Hepatocyte (in vitro differentiated cells): ENCODE data around the gene FANCM. TPM values are rescaled to one million over a fixed set of nuclear protein-coding genes. Genes with fewer than 3 reads are reported as not detected.

ENCODE experiments used
- DNase-seq: peaks from one replicate; pipeline ENCODE4 v3.0.0-alpha.2; 2016; ENCODE audit warnings: low spot score
- H2AFZ ChIP-seq: fragments of 200-600 bp; sonication (generic); 2 replicates; pipeline ENCODE4 v1.6.0; 2016; ENCODE audit warnings: antibody characterized with exemption, mild to moderate bottlenecking
- H3K27ac ChIP-seq: fragments of 200-600 bp; sonication (generic); 2 replicates; pipeline ENCODE4 v1.5.1; 2016; ENCODE audit warnings: mild to moderate bottlenecking
- H3K27me3 ChIP-seq: fragments of 200-600 bp; sonication (generic); 2 replicates; pipeline ENCODE4 v1.6.1; 2016
- H3K36me3 ChIP-seq: fragments of 200-600 bp; sonication (generic); replicated peaks from 2 replicates; pipeline ENCODE4 v1.5.1; 2016; ENCODE audit warnings: low read depth; ENCODE audit not compliant: insufficient read depth
- H3K4me1 ChIP-seq: fragments of 200-600 bp; sonication (generic); 2 replicates; pipeline ENCODE4 v1.5.1; 2016; ENCODE audit warnings: mild to moderate bottlenecking, moderate library complexity; ENCODE audit not compliant: insufficient read depth
- H3K4me2 ChIP-seq: fragments of 200-600 bp; sonication (generic); 2 replicates; pipeline ENCODE4 v1.6.0; 2016
- H3K4me3 ChIP-seq: fragments of 200-600 bp; sonication (generic); 2 replicates; pipeline ENCODE4 v1.5.1; 2016; ENCODE audit warnings: mild to moderate bottlenecking
- H3K79me2 ChIP-seq: fragments of 200-600 bp; sonication (generic); 2 replicates; pipeline ENCODE4 v1.6.0; 2017; ENCODE audit warnings: mild to moderate bottlenecking
- H3K9me2 ChIP-seq: fragments of 200-600 bp; sonication (generic); replicated peaks from 2 replicates; pipeline ENCODE4 v1.6.0; 2017; ENCODE audit warnings: mild to moderate bottlenecking; ENCODE audit not compliant: insufficient read depth
- H3K9me3 ChIP-seq: fragments of 200-600 bp; sonication (generic); 2 replicates; pipeline ENCODE4 v1.5.1; 2016; ENCODE audit warnings: low read depth, mild to moderate bottlenecking
- H4K20me1 ChIP-seq: fragments of 200-600 bp; sonication (generic); 2 replicates; pipeline ENCODE4 v1.6.0; 2016; ENCODE audit warnings: mild to moderate bottlenecking; ENCODE audit not compliant: insufficient read depth, poor library complexity, severe bottlenecking
- CTCF ChIP-seq: fragments of 200-600 bp; sonication (generic); IDR thresholded peaks from 2 replicates; pipeline ENCODE4 v1.5.1; 2016; ENCODE audit warnings: antibody characterized with exemption, mild to moderate bottlenecking; ENCODE audit not compliant: poor library complexity
- EZH2 ChIP-seq: fragments of 200-600 bp; sonication (generic); IDR thresholded peaks from 2 replicates; pipeline ENCODE4 v1.6.1; 2016; ENCODE audit warnings: antibody characterized with exemption, mild to moderate bottlenecking, borderline replicate concordance
- EZH2phosphoT487 ChIP-seq: fragments of 200-600 bp; sonication (generic); IDR thresholded peaks from one replicate; pipeline ENCODE4 v1.6.1; 2018; ENCODE audit warnings: antibody characterized with exemption, mild to moderate bottlenecking, low read depth, moderate library complexity; ENCODE audit not compliant: unreplicated experiment, severe bottlenecking
- WGBS: methylation state at CpG from one replicate; pipeline ENCODE4 v1.1.6; 2016; ENCODE audit warnings: low lambda C conversion rate; ENCODE audit errors: missing lambda C conversion rate; 5-methylcytosine and 5-hydroxymethylcytosine counted together
- polyA plus RNA-seq: library from polyadenylated mRNA; unstranded; fragments of >200 nt; fragmentation: Nextera tagmentation; extraction: Ambion mirVana; gene quantifications from 2 replicates; pipeline ENCODE4 v1.2.1, GENCODE V29; 2016
- total RNA-seq: library from RNA; depleted of rRNA; stranded (reverse); fragments of >200 nt; gene quantifications from 2 replicates; pipeline ENCODE4 v1.2.3, GENCODE V29; 2014

FANCM gene
- total and polyA plus RNA-seq, 2 experiments from 2014 or later: 3.2 to 4.8 TPM

GRCh38 chr14:45222485-45223262, 86.9 kb downstream of the FANCM start:
- H3K4me2 ChIP-seq: no peak overlapping the region
- H3K4me1 ChIP-seq: no peaks in the 10 kb centered on the region
- WGBS: 86% methylated on average over 3 of the region's 3 CpGs
- H3K9me3 ChIP-seq: no peaks in the 10 kb centered on the region
- H3K36me3 ChIP-seq: no peaks in the 10 kb centered on the region
- no peak overlapping the region for H3K27ac ChIP-seq
- TF ChIP-seq EZH2 (no peak), CTCF (no peak), EZH2phosphoT487 (no peak)
- H3K27me3 ChIP-seq: no peaks in the 10 kb centered on the region
- H3K9me2 ChIP-seq: no peaks in the 10 kb centered on the region
- no peak for DNase-seq
- no peaks in the 10 kb centered on the region for H4K20me1 ChIP-seq
- H3K4me3 ChIP-seq: no peak overlapping the region
- H2AFZ ChIP-seq: no peak overlapping the region
- no peaks in the 10 kb centered on the region for H3K79me2 ChIP-seq

GRCh38 chr14:45227566-45227965, 91.8 kb downstream of the FANCM start:
- 93% methylated on average over 4 of the region's 4 CpGs for WGBS
- Histone ChIP-seq H4K20me1 (no peaks in the 10 kb centered on the region), H3K79me2 (no peaks in the 10 kb centered on the region), H3K9me3 (no peaks in the 10 kb centered on the region), H2AFZ (no peak overlapping the region), H3K27me3 (no peaks in the 10 kb centered on the region), H3K9me2 (no peaks in the 10 kb centered on the region), H3K4me1 (no peaks in the 10 kb centered on the region), H3K36me3 (no peaks in the 10 kb centered on the region), H3K27ac (no peak overlapping the region), H3K4me3 (no peak overlapping the region), H3K4me2 (no peak overlapping the region)
- no peak for TF ChIP-seq EZH2phosphoT487
- TF ChIP-seq EZH2: no peak
- TF ChIP-seq CTCF: no peak
- no peak for DNase-seq

GRCh38 chr14:45238988-45239387, 103.3 kb downstream of the FANCM start:
- DNase-seq: no peak
- 65% methylated on average over 2 of the region's 2 CpGs for WGBS
- Histone ChIP-seq H3K9me3 (no peaks in the 10 kb centered on the region), H4K20me1 (no peaks in the 10 kb centered on the region), H3K4me2 (no peak overlapping the region), H3K9me2 (no peaks in the 10 kb centered on the region), H3K27ac (no peak overlapping the region), H3K4me3 (no peak overlapping the region), H3K4me1 (no peaks in the 10 kb centered on the region), H3K79me2 (peaks cover 25% of the 10 kb centered on the region), H3K27me3 (no peaks in the 10 kb centered on the region), H3K36me3 (peaks cover 5% of the 10 kb centered on the region), H2AFZ (no peak overlapping the region)
- TF ChIP-seq EZH2: no peak

DNA sequence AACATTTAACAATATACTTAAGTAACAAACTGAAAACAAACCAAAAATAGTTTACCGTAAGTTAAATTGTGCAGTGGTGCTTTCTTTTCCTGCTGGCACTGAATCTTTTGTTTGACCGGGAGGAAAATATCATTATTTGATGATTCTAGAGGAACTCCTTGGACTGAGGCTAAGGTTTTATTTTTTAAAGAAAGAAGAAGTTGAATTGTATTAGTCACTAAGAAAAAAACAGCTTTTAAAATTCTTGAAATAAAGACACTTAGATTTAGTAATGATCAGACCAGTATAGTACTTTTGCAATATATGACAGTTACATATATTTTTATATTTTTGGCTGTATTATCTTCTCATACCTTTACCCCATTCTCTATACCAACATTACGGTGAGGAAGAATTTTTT, 107.0 kb downstream of the FANCM start:
- TF ChIP-seq CTCF: no peak
- no peak for TF ChIP-seq EZH2
- no peak for TF ChIP-seq EZH2phosphoT487

More for the DNA sequence above, 107.0 kb downstream of the FANCM start:
- Histone ChIP-seq H3K9me3 (no peaks in the 10 kb centered on the region), H3K27ac (no peak overlapping the region), H3K9me2 (no peaks in the 10 kb centered on the region), H3K4me2 (no peak overlapping the region), H3K36me3 (no peaks in the 10 kb centered on the region), H2AFZ (no peak overlapping the region), H3K27me3 (no peaks in the 10 kb centered on the region), H3K4me1 (no peaks in the 10 kb centered on the region), H3K79me2 (peaks cover 62% of the 10 kb centered on the region), H3K4me3 (no peak overlapping the region), H4K20me1 (no peaks in the 10 kb centered on the region)
- WGBS: 92% methylated on average over 3 of the region's 3 CpGs
- no peak for DNase-seq
